B cell (primary cell): ENCODE data around the gene SPECC1L.

Experiments used
- EZH2 ChIP-seq: IDR thresholded peaks from 2 replicates; pipeline ENCODE4 v1.6.1; 2012; ENCODE audit warnings: borderline replicate concordance, low read depth, mild to moderate bottlenecking, moderate library complexity, low read length; ENCODE audit not compliant: insufficient read depth, poor library complexity, severe bottlenecking
- TF ChIP-seq, protein P1 (sequence below): fragments of 200-600 bp; IDR thresholded peaks from one replicate; pipeline ENCODE4 v1.8.0; 2022; ENCODE audit warnings: antibody characterized with exemption, mild to moderate bottlenecking

DNA sequence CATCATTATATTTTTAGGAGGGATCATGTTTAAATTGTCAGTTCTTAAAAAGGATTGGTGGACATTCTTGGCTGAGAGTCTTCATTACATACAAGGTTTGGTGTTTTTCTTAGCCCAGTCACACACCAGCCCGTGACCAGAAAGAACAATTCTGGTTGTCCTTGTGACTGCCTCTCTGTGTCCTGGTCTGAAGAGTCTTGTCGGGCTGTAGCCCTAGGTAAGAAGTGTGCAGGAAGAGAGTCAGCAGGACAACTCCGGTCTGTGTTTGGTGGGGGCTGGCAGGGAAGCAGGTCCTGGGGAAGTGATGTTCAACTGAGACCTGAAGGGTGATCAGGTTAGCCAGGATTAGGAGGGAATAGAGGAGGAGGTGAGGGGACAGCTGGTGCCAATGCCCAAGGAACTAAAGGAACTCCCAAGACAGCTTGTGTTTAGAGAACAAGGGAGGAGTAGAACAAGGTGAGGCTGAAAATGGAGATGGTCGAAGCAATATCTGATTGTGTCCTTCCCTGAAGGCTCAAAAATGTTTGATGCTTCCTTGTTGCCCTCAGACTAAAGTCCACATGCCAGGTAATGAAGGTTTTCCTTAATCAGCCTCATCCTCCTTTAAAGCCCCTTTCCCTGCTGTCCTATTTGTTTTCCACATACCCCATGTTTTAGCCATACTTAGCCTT lies 91.5 kb downstream of the SPECC1L start:
- TF ChIP-seq, protein P1, sequence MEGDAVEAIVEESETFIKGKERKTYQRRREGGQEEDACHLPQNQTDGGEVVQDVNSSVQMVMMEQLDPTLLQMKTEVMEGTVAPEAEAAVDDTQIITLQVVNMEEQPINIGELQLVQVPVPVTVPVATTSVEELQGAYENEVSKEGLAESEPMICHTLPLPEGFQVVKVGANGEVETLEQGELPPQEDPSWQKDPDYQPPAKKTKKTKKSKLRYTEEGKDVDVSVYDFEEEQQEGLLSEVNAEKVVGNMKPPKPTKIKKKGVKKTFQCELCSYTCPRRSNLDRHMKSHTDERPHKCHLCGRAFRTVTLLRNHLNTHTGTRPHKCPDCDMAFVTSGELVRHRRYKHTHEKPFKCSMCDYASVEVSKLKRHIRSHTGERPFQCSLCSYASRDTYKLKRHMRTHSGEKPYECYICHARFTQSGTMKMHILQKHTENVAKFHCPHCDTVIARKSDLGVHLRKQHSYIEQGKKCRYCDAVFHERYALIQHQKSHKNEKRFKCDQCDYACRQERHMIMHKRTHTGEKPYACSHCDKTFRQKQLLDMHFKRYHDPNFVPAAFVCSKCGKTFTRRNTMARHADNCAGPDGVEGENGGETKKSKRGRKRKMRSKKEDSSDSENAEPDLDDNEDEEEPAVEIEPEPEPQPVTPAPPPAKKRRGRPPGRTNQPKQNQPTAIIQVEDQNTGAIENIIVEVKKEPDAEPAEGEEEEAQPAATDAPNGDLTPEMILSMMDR, result no peak
- TF ChIP-seq EZH2, result no peak
